Measurements from ENCODE around the gene PTTG1IP. TPM values are rescaled to one million over a fixed set of nuclear protein-coding genes. Genes with fewer than 3 reads are reported as not detected.

The PTTG1IP gene
- total and polyA plus RNA-seq, 4 donors = 163 to 235 (median 222) TPM

DNA sequence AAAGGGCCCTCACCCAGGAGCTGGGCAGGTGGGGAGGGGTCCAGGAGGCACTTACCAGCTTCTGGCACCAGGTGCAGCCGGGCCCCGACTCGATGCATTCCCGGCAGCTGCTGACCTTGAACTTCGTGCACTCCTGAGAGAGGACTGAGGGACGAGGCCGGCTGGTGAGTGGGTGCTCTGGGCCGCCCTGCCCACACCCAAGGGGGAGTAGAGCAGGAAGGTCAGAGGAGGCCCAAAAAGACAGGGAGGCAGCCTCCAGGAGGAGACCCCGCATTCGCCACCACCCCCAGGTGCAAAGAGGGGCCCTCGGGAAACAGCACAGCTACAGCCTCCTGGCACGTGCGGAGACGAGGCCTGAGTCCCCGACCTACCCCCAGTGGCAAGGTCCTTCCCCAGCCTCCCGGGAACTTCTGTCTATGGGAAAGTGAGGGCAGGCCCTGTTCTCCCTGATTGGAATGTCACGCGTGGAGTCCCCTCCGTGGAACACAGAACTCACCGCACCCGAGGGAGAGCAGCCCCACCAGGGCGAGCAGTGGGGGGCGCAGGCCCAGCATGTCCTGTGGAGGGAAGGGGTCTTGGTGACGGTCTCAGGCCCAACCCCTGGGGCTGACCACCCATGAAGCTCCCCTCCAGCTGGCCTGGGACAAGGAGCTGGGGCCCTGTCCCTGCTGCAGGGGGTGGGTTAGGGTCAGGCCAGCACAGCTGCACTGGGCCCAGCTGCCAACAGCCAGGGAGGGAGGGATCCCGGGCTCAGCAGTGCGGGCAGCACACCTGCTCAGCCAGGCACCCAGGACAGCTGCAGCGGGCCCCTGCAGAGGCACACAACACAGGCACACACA is 37.0 kb upstream of the PTTG1IP start:
- H3K4me3 ChIP-seq (ENCODE audit: low read depth, low read length) = no peak overlapping the region
- no peak overlapping the region for H3K27ac ChIP-seq (ENCODE audit: low read depth, low read length)
- H3K9me3 ChIP-seq (ENCODE audit: control insufficient read depth, insufficient read depth, low read length) = no peaks in the 10 kb centered on the region
- peaks cover 2% of the 10 kb centered on the region for H3K36me3 ChIP-seq (ENCODE audit: control insufficient read depth, insufficient read depth, low read length)
- peaks cover 27% of the 10 kb centered on the region for H3K4me1 ChIP-seq (ENCODE audit: control insufficient read depth, insufficient read depth, low read length)
- no peaks in the 10 kb centered on the region for H3K27me3 ChIP-seq (ENCODE audit: control insufficient read depth, insufficient read depth, low read length)
- no peak for DNase-seq (ENCODE audit: low read depth in 4 of 6, low spot score in 6 of 6)
- WGBS (ENCODE audit: insufficient coverage) = 77% methylated on average over 26 of the region's 27 CpGs

- H3K4me1 ChIP-seq (ENCODE audit: control insufficient read depth, insufficient read depth, low read length) = peaks cover 27% of the 10 kb centered on the region
- H3K4me3 ChIP-seq (ENCODE audit: low read depth, low read length) = no peak overlapping the region
- no peaks in the 10 kb centered on the region for H3K9me3 ChIP-seq (ENCODE audit: control insufficient read depth, insufficient read depth, low read length)
- DNase-seq (ENCODE audit: low read depth in 4 of 6, low spot score in 6 of 6) = no peak
- WGBS (ENCODE audit: insufficient coverage) = 90% methylated on average over 2 of the region's 9 CpGs
- H3K36me3 ChIP-seq (ENCODE audit: control insufficient read depth, insufficient read depth, low read length) = peaks cover 2% of the 10 kb centered on the region
- no peak overlapping the region for H3K27ac ChIP-seq (ENCODE audit: low read depth, low read length)
- no peaks in the 10 kb centered on the region for H3K27me3 ChIP-seq (ENCODE audit: control insufficient read depth, insufficient read depth, low read length)
Measured at GRCh38 chr21:44909719-44910118, 36.2 kb upstream of the PTTG1IP start.

DNA sequence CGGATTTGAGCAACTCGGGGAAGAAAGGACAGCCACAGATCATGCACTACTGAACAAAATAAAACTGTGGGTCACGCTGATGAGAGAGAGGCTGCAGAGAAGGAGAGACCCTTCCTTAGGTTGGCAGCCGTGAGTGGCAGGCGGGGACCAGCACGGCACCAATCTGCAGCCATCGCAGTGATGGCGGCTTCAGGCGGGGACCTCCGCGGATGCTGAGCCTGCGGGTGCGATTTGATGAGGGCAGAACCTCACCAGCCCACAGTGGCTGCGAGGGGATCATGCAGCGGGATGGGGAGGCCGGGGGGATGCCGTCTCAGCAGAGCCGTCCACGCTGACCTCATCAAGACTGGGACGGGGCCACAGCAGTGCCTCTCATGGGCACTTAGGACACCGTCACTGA is 35.4 kb upstream of the PTTG1IP start:
- Histone ChIP-seq H3K4me1 (ENCODE audit: control insufficient read depth, insufficient read depth, low read length) (peaks cover 27% of the 10 kb centered on the region), H3K9me3 (ENCODE audit: control insufficient read depth, insufficient read depth, low read length) (no peaks in the 10 kb centered on the region), H3K36me3 (ENCODE audit: control insufficient read depth, insufficient read depth, low read length) (peaks cover 2% of the 10 kb centered on the region), H3K27me3 (ENCODE audit: control insufficient read depth, insufficient read depth, low read length) (no peaks in the 10 kb centered on the region), H3K27ac (ENCODE audit: low read depth, low read length) (no peak overlapping the region), H3K4me3 (ENCODE audit: low read depth, low read length) (no peak overlapping the region)
- 89% methylated on average over 19 of the region's 21 CpGs for WGBS (ENCODE audit: insufficient coverage)
- DNase-seq (ENCODE audit: low read depth in 4 of 6, low spot score in 6 of 6) = no peak

DNA sequence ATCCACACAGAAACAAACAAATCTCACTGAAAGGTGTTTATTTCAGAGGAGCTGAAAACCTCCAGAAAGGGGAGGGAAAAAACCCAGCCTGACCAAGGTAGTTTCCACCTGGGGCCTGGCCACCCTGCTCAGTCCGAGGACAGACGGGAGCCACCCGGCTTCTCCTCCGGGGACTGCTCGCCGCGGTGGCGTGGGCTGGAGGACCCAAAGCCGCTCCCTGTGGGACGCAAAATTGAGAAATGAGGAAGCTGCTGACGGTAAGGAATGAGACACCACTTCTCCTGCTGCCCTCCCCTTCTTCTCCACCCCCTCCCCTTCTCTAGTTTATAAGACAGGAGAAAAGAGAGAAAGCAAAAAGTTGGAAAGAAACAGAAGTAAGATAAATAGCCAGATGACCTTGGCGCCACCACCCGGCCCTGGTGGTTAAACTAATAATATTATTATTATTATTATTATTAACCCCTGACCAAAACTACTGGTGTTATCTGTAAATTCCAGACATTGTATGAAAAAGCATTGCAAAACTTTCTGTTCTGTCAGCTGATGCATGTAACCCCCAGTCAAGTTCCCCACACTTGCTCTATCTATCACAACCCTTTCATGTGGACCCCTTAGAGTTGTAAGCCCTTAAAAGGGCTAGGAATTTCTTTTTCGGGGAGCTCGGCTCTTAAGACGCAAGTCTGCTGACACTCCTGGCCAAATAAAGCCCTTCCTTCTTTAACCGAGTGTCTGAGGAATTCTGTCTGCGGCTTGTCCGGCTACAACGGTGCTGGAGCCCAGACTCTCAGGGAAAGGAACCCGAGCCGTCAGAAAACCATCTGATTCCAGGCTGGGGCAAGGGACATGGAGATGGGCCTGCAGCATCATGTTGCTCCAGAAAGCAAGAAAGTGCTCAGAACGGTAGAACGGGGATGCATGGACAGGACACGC is 34.7 kb upstream of the PTTG1IP start:
- H3K4me3 ChIP-seq (ENCODE audit: low read depth, low read length) = no peak overlapping the region
- WGBS (ENCODE audit: insufficient coverage) = 75% methylated on average over 10 of the region's 25 CpGs
- DNase-seq (ENCODE audit: low read depth in 4 of 6, low spot score in 6 of 6) = no peak
- no peaks in the 10 kb centered on the region for H3K9me3 ChIP-seq (ENCODE audit: control insufficient read depth, insufficient read depth, low read length)
- H3K27ac ChIP-seq (ENCODE audit: low read depth, low read length) = no peak overlapping the region
- no peaks in the 10 kb centered on the region for H3K27me3 ChIP-seq (ENCODE audit: control insufficient read depth, insufficient read depth, low read length)
- H3K36me3 ChIP-seq (ENCODE audit: control insufficient read depth, insufficient read depth, low read length) = peaks cover 2% of the 10 kb centered on the region
- peaks cover 25% of the 10 kb centered on the region for H3K4me1 ChIP-seq (ENCODE audit: control insufficient read depth, insufficient read depth, low read length)

DNA sequence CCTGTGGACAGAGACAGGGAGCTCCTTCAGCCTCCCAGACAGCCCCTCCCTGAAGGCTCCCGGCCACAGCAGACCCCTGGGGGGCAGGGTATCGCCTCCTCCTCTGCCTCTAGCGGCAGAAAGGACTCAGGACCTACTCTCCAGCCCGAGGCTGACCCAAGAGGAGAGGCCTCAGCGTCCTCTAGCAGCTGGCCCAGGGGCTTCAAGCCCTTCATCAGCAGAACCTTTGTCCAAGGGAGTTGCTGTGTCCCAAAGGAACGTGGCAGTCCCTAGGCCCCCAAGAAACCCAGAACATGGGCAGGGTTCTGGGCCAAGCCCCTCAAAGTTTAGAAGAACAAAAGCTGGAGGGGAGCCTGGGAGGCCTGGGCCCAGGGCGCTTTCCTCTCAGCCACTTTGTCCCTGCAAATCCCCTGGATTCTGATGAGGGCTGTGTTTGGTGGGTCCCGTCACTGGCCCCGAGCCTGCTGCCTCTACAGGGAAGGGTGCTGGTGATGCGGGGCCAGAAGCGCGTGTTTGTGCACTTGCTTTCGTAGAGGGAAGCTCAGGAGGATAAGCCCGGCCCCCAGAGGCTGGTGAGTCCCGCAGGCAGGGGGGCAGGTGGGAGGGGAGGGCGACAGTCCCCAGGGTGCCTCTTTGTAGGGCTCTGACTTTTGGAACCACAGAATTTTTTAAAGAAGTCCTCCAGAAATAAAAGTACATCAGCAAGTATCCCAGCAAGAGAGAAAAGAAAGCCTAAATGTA is 33.9 kb upstream of the PTTG1IP start:
- H3K36me3 ChIP-seq (ENCODE audit: control insufficient read depth, insufficient read depth, low read length) = peaks cover 2% of the 10 kb centered on the region

GRCh38 chr21:44905728-44906090 is 32.2 kb upstream of the PTTG1IP start:
- WGBS (ENCODE audit: insufficient coverage) = 77% methylated on average over 7 of the region's 7 CpGs
- peaks cover 5% of the 10 kb centered on the region for H3K36me3 ChIP-seq (ENCODE audit: control insufficient read depth, insufficient read depth, low read length)
- no peak overlapping the region for H3K4me3 ChIP-seq (ENCODE audit: low read depth, low read length)
- no peak overlapping the region for H3K27ac ChIP-seq (ENCODE audit: low read depth, low read length)
- no peaks in the 10 kb centered on the region for H3K27me3 ChIP-seq (ENCODE audit: control insufficient read depth, insufficient read depth, low read length)
- no peaks in the 10 kb centered on the region for H3K9me3 ChIP-seq (ENCODE audit: control insufficient read depth, insufficient read depth, low read length)
- H3K4me1 ChIP-seq (ENCODE audit: control insufficient read depth, insufficient read depth, low read length) = peaks cover 10% of the 10 kb centered on the region
- no peak for DNase-seq (ENCODE audit: low read depth in 4 of 6, low spot score in 6 of 6)

More for the DNA sequence above, 33.9 kb upstream of the PTTG1IP start:
- Histone ChIP-seq H3K9me3 (ENCODE audit: control insufficient read depth, insufficient read depth, low read length) (no peaks in the 10 kb centered on the region), H3K4me1 (ENCODE audit: control insufficient read depth, insufficient read depth, low read length) (peaks cover 25% of the 10 kb centered on the region), H3K27ac (ENCODE audit: low read depth, low read length) (no peak overlapping the region), H3K4me3 (ENCODE audit: low read depth, low read length) (no peak overlapping the region), H3K27me3 (ENCODE audit: control insufficient read depth, insufficient read depth, low read length) (no peaks in the 10 kb centered on the region)
- WGBS (ENCODE audit: insufficient coverage) = 45% methylated on average over 13 of the region's 16 CpGs
- DNase-seq (ENCODE audit: low read depth in 4 of 6, low spot score in 6 of 6) = no peak

- H3K36me3 ChIP-seq (ENCODE audit: control insufficient read depth, insufficient read depth, low read length) = peaks cover 4% of the 10 kb centered on the region
- no peak overlapping the region for H3K27ac ChIP-seq (ENCODE audit: low read depth, low read length)
- no peak overlapping the region for H3K4me3 ChIP-seq (ENCODE audit: low read depth, low read length)
- peaks cover 6% of the 10 kb centered on the region for H3K4me1 ChIP-seq (ENCODE audit: control insufficient read depth, insufficient read depth, low read length)
- no peak for DNase-seq (ENCODE audit: low read depth in 4 of 6, low spot score in 6 of 6)
- H3K27me3 ChIP-seq (ENCODE audit: control insufficient read depth, insufficient read depth, low read length) = no peaks in the 10 kb centered on the region
- 85% methylated on average over 21 of the region's 22 CpGs for WGBS (ENCODE audit: insufficient coverage)
- H3K9me3 ChIP-seq (ENCODE audit: control insufficient read depth, insufficient read depth, low read length) = no peaks in the 10 kb centered on the region
Measured at GRCh38 chr21:44905016-44905727, 31.7 kb upstream of the PTTG1IP start.

DNA sequence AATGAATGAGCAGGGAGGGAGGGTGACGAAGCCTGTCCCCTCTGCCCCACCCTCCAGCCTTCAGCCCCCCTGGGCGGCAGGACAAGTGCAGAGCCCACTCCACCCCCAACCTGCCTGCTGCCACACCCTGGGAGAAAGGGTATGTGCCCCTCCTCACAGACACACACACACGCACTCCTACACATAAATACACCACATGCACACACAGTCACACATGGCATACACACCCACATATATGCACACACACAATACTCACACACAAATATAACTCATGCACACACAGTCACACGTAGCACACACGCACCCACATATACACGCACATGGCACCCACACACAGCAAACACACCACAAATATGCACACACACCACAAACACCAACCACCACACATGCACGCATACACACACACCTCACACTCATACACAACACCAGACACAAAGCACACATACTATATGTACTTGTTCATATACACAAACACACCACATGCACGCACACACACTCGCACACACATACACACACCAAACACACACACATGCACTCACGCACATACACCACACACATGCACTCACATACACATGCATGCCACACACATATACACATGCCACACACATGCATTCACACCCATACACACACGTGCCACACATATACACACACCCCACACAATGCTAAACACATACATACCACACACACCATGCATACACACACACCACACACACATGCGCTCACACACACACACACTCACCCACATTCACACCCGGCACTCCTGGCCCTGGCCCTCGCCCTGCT is 30.8 kb upstream of the PTTG1IP start:
- 89% methylated on average over 13 of the region's 14 CpGs for WGBS (ENCODE audit: insufficient coverage)
- Histone ChIP-seq H3K9me3 (ENCODE audit: control insufficient read depth, insufficient read depth, low read length) (no peaks in the 10 kb centered on the region), H3K27ac (ENCODE audit: low read depth, low read length) (no peak overlapping the region), H3K36me3 (ENCODE audit: control insufficient read depth, insufficient read depth, low read length) (peaks cover 4% of the 10 kb centered on the region), H3K27me3 (ENCODE audit: control insufficient read depth, insufficient read depth, low read length) (no peaks in the 10 kb centered on the region), H3K4me1 (ENCODE audit: control insufficient read depth, insufficient read depth, low read length) (peaks cover 3% of the 10 kb centered on the region), H3K4me3 (ENCODE audit: low read depth, low read length) (no peak overlapping the region)
- DNase-seq (ENCODE audit: low read depth in 4 of 6, low spot score in 6 of 6) = no peak
